OCI-LY7 (cell line): ENCODE results near the gene PDE2A. TPM values are rescaled to one million over a fixed set of nuclear protein-coding genes. Genes with fewer than 3 reads are reported as not detected.

Experiments used
- BruUV-seq: library from RNA; stranded (reverse); fragments of 400-500 nt; replicated peaks from 2 replicates; lab custom pipeline; 2021; lab: Mats Ljungman, UMichigan
- CTCF ChIA-PET: fragments of 300-600 bp; sonication (Branson Sonifier 250); formaldehyde crosslinking; loops from one replicate; lab custom pipeline; 2022; ENCODE audit warnings: antibody characterized with exemption; ENCODE audit not compliant: unreplicated experiment; lab: Charles Lee
- POLR2A ChIA-PET: fragments of 300-600 bp; sonication (Branson Sonifier 250); formaldehyde crosslinking; loops from one replicate; lab custom pipeline; 2022; ENCODE audit warnings: antibody characterized with exemption; lab: Charles Lee
- DNase-seq: peaks from one replicate; pipeline ENCODE4 v3.0.0-alpha.2; 2015; ENCODE audit warnings: low spot score
- H2AFZ ChIP-seq: fragments of 200-600 bp; sonication (generic), shearing (Covaris generic); 2 replicates; pipeline ENCODE4 v1.6.1; 2014; ENCODE audit warnings: mild to moderate bottlenecking, antibody characterized with exemption, low read length, moderate library complexity
- H3K27ac ChIP-seq: fragments of 200-600 bp; sonication (generic); 2 replicates; pipeline ENCODE4 v1.5.1; 2014; ENCODE audit warnings: mixed run types, low read depth, mild to moderate bottlenecking, moderate library complexity, low read length, inconsistent platforms; ENCODE audit not compliant: poor library complexity, severe bottlenecking
- H3K36me3 ChIP-seq: fragments of 200-600 bp; sonication (generic); 2 replicates; pipeline ENCODE4 v1.6.1; 2014; ENCODE audit warnings: mild to moderate bottlenecking, antibody characterized with exemption, low read length, moderate library complexity, mixed read lengths; ENCODE audit not compliant: insufficient read depth
- H3K4me1 ChIP-seq: fragments of 200-600 bp; sonication (generic); 2 replicates; pipeline ENCODE4 v1.5.1; 2014; ENCODE audit warnings: mild to moderate bottlenecking, low read length; ENCODE audit not compliant: insufficient read depth, poor library complexity, severe bottlenecking
- H3K4me2 ChIP-seq: fragments of 200-600 bp; sonication (generic); 2 replicates; pipeline ENCODE4 v1.6.1; 2014; ENCODE audit warnings: mild to moderate bottlenecking, low read length
- H3K4me3 ChIP-seq: fragments of 200-600 bp; sonication (generic); 2 replicates; pipeline ENCODE4 v1.5.1; 2014; ENCODE audit warnings: mild to moderate bottlenecking, low read depth, low read length; ENCODE audit not compliant: poor library complexity, severe bottlenecking
- H3K79me2 ChIP-seq: fragments of 200-600 bp; sonication (generic); 2 replicates; pipeline ENCODE4 v1.6.1; 2016; ENCODE audit warnings: low read depth, mild to moderate bottlenecking, low read length, moderate library complexity, mixed read lengths; ENCODE audit not compliant: insufficient read depth
- H3K9me2 ChIP-seq: fragments of 200-600 bp; sonication (generic); 2 replicates; pipeline ENCODE4 v1.6.1; 2016; ENCODE audit warnings: mild to moderate bottlenecking, low read length, mixed read lengths; ENCODE audit not compliant: insufficient read depth
- H3K9me3 ChIP-seq: fragments of 200-600 bp; sonication (generic); 2 replicates; pipeline ENCODE4 v1.6.1; 2014; ENCODE audit warnings: mild to moderate bottlenecking, mixed run types, low read length, mixed read lengths
- H4K20me1 ChIP-seq: fragments of 200-600 bp; sonication (generic); 2 replicates; pipeline ENCODE4 v1.6.1; 2014; ENCODE audit warnings: mild to moderate bottlenecking, antibody characterized with exemption, low read length, moderate library complexity, mixed read lengths; ENCODE audit not compliant: insufficient read depth
- EZH2phosphoT487 ChIP-seq: fragments of 200-600 bp; sonication (generic); IDR thresholded peaks from 2 replicates; pipeline ENCODE4 v1.6.1; 2018; ENCODE audit warnings: low read depth, borderline replicate concordance, mild to moderate bottlenecking, mixed run types, antibody characterized with exemption, low read length, moderate library complexity, mixed read lengths
- intact Hi-C: fragments of 100-400 bp; cut with micrococcal nuclease; formaldehyde crosslinking; loops from one replicate; pipeline ENCODE4 v1.10.0; 2022; ENCODE audit not compliant: unreplicated experiment
- total RNA-seq, 2 experiments: library from RNA; depleted of rRNA in 1 of 2; stranded (reverse); fragments of >200 nt in 1 of 2; shearing (Covaris generic) in 1 of 2; gene quantifications; 2 replicates each; pipeline ENCODE4 v1.2.3, GENCODE V29; 2014 to 2022
- TF ChIP-seq, protein P1 (sequence below): fragments of 200-600 bp; sonication (generic); conservative IDR thresholded peaks from 2 replicates; pipeline ENCODE4 v1.5.1; 2014; ENCODE audit warnings: mild to moderate bottlenecking, antibody characterized with exemption, low read length, moderate library complexity, mixed read lengths

The PDE2A gene
- total RNA-seq, 2 experiments from 2014 or later = 0.68 TPM; not detected in 1

DNA sequence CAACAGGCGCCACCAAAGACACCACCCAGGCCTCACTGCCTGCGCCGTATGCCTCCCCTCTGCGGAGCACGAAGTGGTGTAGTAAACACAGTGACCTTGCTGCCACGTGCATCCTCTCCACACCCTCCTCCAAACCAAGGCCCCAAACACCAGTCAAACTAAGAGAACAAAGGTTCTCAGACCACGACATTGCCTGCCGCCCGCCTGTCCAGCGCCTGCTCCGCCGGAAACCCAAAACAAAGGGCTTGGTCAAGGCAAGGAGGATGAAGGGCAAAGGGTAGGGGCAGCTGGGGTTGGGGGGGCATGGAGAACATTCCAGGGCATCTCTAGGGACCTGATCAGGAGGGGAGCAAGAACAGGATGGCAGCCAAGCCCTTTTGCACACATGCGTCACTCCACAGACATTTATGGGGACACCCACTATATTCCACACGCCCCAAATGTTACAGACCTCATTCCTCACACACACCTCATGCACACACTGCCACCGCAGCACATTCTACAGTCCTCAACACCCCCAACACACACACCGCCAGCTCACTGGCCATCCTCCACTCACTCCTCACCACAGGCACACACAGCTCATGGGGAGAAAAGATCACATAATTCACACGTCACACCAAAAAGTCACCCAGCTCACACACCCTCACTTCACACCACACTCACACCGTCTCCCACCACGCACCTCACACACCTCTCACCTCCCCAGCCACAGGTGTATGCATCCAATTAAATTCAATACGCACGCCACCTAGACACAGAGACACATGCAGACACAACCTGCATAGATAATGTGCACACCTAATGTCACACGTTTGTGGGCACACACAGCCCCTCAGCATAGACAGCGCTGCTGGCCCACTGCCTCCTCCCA lies 34.5 kb downstream of the PDE2A start:
- ChIA-PET POLR2A (no interaction called here), CTCF (no interaction called here)
- H2AFZ ChIP-seq = no peak overlapping the region
- no peaks in the 10 kb centered on the region for H3K79me2 ChIP-seq
- no peaks in the 10 kb centered on the region for H4K20me1 ChIP-seq
- no peak overlapping the region for H3K27ac ChIP-seq
- H3K9me3 ChIP-seq = no peaks in the 10 kb centered on the region
- peaks cover 10% of the 10 kb centered on the region for H3K4me1 ChIP-seq
- TF ChIP-seq, protein P1, sequence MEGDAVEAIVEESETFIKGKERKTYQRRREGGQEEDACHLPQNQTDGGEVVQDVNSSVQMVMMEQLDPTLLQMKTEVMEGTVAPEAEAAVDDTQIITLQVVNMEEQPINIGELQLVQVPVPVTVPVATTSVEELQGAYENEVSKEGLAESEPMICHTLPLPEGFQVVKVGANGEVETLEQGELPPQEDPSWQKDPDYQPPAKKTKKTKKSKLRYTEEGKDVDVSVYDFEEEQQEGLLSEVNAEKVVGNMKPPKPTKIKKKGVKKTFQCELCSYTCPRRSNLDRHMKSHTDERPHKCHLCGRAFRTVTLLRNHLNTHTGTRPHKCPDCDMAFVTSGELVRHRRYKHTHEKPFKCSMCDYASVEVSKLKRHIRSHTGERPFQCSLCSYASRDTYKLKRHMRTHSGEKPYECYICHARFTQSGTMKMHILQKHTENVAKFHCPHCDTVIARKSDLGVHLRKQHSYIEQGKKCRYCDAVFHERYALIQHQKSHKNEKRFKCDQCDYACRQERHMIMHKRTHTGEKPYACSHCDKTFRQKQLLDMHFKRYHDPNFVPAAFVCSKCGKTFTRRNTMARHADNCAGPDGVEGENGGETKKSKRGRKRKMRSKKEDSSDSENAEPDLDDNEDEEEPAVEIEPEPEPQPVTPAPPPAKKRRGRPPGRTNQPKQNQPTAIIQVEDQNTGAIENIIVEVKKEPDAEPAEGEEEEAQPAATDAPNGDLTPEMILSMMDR = no peak
- no peak for TF ChIP-seq EZH2phosphoT487
- H3K9me2 ChIP-seq = no peaks in the 10 kb centered on the region
- no peak overlapping the region for H3K4me2 ChIP-seq
- no TSS peak for BruUV-seq
- no peak overlapping the region for H3K4me3 ChIP-seq
- intact Hi-C loops = loop anchor here (10.0 kb wide), 1 partner anchor 165 kb away; no protein-coding TSS in a partner anchor
- no peak for DNase-seq
- no peaks in the 10 kb centered on the region for H3K36me3 ChIP-seq

GRCh38 chr11:72637926-72638325 lies 36.3 kb downstream of the PDE2A start:
- no peak overlapping the region for H2AFZ ChIP-seq
- no peak overlapping the region for H3K4me3 ChIP-seq
- no peak overlapping the region for H3K4me2 ChIP-seq
- DNase-seq = no peak
- TF ChIP-seq EZH2phosphoT487 = no peak
- TF ChIP-seq, protein P1 = no peak
- ChIA-PET POLR2A (interaction anchor here (0.6 kb wide), 1 partner anchor 222 kb away, joined by 4 read pairs; no protein-coding TSS in a partner anchor), CTCF (no interaction called here)
- intact Hi-C loops = no loop called here
- H3K27ac ChIP-seq = no peak overlapping the region
- no peaks in the 10 kb centered on the region for H3K79me2 ChIP-seq
- H3K9me2 ChIP-seq = no peaks in the 10 kb centered on the region
- BruUV-seq = no TSS peak
- no peaks in the 10 kb centered on the region for H3K9me3 ChIP-seq
- peaks cover 10% of the 10 kb centered on the region for H3K4me1 ChIP-seq
- H4K20me1 ChIP-seq = no peaks in the 10 kb centered on the region
- H3K36me3 ChIP-seq = no peaks in the 10 kb centered on the region

- Histone ChIP-seq H3K4me3 (no peak overlapping the region), H2AFZ (no peak overlapping the region), H3K79me2 (no peaks in the 10 kb centered on the region), H3K9me3 (no peaks in the 10 kb centered on the region), H3K36me3 (no peaks in the 10 kb centered on the region), H3K4me1 (peaks cover 10% of the 10 kb centered on the region), H3K27ac (no peak overlapping the region), H3K4me2 (no peak overlapping the region), H3K9me2 (no peaks in the 10 kb centered on the region), H4K20me1 (no peaks in the 10 kb centered on the region)
- no TSS peak for BruUV-seq
- intact Hi-C loops = no loop called here
- ChIA-PET CTCF (no interaction called here), POLR2A (no interaction called here)
- TF ChIP-seq, protein P1 = no peak
- TF ChIP-seq EZH2phosphoT487 = no peak
- DNase-seq = no peak
Observed at GRCh38 chr11:72637198-72637597, 37.0 kb downstream of the PDE2A start.
